Activated CD8-positive, alpha-beta memory T cell treated with anti-CD3 and anti-CD28 coated beads, Interleukin-2, amount 50 U/mL, for 1 hour (primary cell): ENCODE data around the gene TNS3.

Experiments
- DNase-seq: peaks from one replicate; pipeline ENCODE4 v3.0.0-alpha.2; 2020; ENCODE audit errors: extremely low read depth

Gene TNS3

DNA sequence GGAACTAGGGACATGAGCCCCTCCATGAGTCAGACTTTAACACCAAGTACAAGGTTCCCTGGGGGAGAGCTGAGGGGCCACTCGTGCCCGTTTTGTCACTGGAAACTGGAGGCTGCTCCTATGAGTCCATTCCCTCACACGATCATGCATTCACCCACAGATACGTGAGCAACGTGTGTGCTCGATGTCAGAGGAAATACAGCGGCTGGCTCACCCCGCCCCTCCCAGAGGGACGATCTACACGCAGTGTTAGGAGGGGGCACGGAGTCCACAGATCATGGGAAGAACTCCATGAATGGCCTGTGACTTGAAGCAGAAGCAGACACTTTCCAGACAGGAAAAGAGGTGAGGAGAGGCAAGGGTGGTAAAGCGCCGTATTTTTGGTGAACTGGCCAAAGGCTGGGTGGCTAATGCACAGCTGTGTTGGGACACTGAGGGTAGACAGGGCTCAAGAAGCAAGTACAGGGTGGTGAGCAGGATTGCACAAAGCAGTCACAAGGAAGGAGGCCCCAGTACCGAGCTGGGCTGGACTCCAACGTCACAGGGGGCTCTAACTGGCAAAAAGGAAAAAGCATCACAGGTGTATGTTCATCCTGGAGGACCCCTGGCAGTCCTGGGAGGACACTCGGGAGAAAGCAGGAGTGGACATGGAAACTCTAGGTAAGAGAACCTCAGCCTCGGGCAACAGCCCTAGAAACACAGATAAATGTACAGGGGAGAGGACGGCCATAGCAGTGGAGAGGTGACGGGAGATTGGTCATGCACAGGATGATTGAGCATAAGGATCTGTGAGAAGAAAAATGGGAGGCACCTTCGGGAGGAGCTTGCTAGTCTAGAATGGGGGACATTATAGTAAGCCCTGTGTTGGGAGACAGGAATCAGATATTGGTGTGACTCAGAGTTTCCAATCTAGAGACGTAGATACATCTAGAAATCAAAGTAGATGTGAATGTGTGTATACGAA is 41.2 kb downstream of the TNS3 start:
- no peak for DNase-seq

DNA sequence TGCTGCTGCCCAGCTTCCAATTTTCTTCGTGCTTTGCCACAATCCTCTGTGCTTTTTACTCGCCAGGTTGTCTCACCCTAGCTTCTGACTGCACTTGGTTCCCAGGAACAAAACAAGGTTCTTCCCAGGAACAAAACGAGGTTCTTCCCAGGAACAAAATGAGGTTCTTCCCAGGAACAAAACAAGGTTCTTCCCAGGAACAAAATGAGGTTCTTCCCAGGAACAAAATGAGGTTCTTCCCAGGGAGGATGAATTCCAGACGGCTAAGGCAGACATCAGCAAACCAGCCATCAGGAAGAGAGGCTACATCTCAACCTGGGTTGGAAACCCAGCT is 41.9 kb downstream of the TNS3 start:
- DNase-seq, result no peak

DNA sequence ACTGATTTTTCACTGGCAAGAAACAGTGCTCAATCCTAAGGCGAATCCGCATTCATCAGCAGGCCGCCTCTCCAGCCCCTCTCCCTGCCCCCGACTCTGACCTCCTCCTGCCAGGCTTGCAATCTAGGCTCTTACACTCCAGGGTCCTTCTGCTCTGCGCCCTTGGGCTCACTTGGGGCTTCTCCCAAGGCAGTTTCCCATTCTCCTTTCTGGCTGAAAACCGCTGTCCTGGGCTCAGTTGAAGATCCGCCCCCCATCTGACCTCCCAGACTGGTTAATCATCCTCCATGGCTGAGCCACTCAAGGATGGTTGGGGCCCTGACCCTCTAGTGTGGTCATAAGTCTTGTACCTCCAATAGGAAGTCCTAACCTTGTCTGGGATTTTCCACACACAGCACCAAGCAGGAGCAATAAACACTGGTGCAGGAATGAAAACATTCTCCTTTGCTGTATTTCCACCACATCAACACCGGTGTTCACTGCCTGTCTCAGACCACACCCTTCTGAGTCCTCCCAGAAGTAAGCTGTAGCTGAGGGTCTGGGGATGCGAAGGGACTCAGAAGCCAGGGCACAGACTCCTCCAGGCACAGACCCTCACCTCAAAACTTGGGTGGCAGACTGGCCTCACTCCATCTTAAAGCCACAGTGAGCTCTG is 42.4 kb downstream of the TNS3 start:
- DNase-seq, result no peak

DNA sequence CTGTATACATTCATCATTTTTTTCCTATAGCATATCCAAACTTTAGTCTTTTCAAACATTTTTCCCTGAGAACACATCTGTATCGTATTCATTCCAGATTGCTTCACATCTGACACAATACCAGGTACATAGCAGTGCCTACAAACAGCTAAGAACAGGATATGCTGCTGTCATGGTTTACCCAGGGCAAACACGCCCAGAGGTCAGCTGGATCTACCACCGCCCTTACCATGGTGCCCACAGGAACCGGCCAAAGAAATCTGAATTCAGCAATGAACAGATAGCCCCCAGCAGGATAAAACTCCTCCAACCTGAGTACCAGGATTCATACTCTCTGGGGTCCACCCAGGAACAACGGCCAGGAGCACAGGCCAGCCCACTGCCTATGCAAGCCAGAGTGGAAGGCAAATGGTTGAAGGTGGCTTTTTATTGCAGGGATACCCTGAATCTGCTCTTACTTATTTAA is 43.0 kb downstream of the TNS3 start:
- DNase-seq, result no peak

DNA sequence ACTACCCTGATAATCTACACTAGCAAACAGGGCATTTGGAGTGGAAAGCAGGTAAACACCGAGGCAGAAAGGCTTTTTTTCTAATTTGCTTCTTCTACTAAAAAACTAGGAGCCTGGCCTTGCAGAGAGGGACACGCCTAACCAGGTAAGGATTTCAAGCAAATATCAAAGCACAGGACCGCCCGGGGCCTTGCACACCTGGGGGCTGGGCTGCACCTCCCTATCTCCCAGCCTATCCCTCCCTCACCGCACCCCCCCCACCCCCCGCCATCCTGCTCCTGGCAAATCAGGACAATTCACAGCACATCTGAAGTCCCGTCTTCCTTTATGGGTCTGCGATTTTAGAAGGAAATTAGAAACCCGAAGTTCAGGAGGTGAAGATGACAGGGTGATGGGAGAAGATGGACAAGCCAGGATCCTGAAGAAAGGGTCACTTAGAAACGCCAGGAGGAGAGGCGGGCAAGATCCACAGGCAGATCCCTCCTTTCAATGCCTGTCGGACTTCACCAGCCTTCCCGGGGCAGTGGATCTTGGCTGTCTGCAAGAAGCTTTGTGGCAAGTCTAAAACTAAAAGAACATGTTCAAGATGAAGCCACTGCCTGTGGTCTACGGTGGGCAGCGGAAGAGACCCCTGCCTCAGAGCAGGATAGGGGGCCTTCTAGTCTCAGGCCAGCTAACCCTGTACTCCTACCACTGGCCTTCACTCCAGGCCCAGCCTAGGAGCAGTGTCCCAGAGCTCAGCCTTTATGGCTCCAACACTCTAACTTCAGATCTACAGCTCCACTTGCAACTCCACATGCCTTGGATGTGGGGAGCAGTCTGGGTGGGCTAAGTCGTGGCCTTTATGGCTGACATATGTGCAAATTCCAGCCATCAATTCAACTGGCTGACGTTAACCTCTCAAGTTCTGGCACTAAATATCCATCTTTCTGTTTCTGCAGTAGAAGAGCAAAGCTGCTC is 43.9 kb downstream of the TNS3 start:
- DNase-seq, result no peak

DNA sequence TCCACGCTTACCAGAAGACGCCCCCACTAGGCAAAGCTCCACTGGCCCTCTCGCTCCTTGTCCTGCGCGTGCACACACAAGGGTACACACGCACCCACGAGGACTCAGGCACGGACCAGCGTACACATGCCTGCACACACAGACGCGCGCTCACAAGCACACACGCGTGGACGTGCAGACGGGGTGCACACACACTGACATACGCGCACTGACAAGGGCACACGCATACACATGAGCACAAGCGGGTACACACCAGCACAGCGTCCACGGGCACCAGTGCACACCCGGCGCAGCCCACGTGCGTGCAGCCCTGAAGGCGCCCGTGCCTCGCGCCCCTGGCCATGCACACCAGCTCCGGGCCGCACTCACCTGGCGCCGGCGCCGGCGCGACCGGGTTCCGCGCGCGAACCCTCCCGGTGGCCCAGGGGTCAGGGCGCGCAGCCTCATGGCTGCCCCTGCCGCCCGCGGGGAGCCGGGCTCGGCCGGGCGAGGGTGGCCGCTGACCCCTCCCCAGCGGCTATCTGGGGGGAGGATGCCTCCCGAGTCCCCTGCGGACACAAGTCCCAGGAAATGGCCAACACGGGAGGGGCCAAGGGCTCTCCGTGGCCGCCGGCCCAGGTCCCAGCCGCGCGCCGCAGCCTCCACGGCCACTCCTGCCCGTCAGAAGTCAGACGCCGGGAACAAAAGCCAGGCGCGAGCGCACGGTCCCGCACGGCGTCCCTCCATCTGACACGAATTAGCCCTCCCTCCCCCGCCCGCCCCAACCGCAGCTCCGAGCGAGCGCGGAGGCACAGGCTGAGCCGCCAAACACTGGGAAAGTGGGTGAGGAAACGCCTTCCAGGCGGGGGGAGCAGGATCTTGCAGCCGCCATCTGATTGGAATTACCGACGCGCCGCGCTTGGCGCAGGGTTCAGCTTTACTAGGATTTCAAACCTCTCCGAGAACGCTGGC is 45.0 kb downstream of the TNS3 start:
- DNase-seq, result no peak

DNA sequence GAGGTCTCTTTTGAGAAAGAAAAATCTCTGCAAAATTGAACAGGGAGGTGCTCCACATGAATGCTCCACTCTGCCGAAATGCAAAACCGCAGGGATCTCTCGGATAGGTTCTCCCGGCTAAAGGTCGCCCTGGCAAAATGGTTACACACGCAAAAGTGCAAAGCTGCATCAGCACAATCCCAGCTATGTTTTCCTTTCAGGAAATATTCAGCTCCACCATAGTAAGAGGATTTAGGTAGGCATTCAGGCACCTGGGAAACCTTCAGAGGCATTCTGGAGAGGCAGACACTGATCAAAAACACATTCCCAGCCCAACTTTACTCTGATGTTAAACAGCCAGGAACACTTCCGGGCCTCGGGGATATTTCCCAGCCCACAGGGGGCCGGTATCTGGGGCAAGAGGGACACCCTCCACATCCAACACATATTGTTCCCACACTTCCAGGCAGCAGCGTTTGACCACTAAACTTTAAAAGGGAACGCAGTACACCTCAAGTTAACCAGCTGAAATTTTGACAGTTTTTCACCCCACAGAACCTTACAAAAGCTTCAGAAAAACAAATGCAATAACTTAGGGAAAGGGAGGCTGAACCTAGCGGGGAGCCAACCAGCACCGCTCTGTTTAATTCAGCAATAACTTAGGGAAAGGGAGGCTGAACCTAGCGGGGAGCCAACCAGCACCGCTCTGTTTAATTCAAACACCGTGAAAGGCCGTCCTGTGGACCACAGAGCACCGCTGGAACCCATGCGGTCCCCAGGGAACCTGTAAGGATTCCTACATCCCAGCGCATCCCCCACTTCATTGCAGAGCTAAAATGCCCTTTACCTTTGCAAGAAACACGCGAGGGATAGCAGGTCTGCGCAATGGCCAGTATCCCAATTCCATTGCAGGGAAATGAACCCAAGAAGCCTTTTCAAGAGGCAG is 45.9 kb downstream of the TNS3 start:
- no peak for DNase-seq

DNA sequence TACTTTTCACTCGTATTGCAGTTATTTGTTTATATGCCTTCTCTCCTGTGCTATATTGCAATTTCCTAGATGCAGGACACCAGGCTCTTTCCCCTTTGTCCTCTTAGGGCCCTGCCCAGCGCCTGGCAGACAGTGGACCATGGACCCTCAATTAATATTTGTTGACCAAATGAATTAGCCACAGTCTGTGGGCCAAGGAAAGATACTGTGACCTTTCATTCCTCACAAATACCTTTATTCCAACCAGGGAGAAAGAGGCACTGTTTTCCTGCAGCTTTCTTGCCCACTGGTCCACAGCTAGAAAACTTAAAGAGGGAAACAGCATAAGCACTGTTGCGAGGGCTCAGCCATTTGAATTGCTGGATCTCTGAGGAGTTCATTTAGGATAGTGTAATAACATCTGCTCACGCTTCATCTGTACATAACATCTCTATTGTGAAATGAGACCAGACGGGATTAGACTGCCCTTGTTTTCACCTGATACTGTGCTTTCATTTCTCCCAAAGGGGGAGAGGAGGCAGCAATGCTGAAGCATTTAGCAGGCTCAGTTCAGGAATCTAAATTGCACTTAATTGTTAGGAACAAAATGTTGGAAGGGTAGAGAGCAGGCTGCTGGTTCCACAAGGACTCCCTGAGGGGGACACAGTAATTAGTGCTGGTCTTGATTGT is 46.7 kb downstream of the TNS3 start:
- no peak for DNase-seq

DNA sequence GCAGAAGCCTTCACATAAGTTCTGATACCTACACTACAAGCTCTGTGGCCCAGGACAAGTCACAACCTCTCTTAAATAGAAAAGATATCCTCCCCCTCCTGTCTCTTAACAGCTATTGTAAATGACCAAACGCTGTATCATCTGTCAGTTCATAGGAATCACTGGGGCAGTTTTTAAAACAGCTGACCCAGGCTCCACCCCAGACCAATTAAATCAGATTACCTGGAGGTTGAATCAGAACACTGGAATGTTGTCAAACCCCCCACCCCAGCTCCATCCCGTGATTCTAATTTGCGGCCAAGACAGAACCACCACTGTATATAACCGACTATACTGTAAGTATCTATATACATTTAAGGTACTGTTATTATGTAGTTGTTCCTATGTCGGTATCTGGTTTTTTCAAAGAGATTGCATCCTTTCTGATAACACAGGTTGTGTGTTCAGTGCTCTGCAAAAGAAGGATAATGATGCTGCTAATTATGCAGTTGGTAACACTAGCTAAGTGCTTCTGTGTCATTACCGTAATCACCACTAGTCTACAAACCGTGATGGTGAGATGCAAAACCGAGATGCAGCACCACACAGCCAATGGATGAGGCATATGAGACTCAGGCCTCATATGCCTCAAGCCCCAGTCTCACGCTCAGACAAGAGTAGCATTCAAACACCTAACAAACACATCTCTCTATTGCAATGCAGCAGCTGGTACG is 47.4 kb downstream of the TNS3 start:
- DNase-seq, result no peak

DNA sequence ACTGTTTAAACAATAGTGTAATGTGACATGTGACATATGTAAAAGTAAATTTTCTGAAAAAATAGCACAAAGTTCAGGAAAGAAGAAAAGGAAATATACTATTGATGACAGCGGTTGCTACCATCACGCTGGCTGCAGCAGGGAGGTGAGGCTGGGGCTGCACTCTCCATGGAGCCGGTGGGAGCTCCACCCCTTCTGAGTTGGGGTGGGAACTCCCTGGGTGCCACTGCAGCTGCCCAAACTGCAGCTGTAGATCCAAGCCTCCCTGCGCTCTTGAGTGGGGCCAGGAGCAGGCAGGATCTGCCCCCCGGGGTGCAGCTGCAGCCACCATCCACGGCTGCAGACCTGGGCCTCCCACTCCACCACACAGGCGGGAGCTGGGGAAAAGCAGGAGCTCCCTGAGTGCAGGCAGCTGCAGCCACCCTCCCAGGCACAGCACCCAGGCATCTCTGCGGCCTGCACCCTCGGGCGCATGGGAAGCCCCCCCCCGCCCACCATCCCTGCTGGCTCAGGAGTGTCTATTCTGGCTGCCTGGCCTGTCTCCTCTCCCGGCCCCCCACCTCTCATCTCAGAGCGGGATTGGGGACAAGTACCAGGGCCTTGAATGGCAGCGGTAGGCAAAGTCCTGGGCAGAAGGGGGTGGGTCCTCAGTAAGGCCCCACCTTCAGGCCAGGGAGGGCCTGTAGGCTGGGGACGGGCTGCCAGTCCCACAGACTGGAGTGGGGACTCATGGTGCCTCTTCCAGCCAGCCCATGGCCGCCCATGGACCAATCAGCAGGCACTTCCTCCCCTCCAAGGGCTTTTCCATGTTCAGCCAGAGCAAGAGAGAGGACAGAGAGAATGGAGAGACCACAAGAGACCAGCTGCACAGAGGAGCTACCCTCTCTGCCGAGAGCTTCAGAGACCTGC is 50.1 kb downstream of the TNS3 start:
- DNase-seq, result no peak

DNA sequence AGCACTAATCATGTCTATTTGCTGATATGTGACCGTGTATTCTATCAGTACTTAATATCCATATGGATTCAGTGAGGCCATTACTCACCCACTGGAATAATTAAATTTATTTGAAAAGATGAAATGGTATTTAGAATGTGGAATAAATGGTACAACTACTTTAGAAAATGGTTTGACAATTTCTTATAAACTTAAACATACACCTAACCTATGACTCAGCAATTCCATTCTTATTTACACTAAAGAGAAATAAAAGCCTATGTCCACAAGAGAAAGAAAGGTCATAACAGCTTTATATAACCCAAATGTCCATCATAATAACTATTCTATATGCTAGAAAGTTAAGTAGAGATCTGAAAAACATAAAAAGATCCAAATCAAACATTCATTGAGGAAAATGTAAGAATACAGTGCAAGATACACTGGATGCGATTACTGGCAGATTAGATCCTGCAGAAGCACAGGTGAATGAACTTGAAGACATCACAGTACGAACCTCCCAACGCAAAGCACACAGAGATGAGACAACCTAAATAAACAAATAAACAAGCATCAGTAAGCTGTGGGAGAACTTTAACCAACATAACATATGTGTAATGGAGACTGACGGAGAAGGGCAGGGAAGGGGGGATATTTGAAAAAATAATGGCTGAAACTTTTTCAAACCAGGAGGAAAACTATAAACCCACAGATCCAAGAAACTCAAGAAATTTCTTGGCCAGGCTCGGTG is 51.9 kb downstream of the TNS3 start:
- no peak for DNase-seq

DNA sequence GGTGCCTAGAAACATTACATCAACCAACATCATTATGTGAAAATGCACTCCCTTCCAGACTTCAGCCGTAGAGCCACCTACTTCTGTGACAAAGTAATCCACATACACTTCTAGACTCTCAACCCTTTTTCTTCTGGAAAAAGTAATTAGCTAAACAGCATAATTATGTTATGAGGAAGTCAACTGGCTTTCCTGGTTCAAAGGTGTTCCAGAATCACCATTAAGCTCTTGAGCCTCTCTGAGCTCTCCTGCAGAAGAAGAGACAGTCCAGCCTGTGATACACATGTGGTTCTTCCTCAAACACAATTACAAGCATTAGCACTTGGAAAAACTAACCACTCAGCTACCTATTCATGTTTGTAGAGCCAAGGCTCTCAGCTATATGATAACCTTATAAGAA is 52.5 kb downstream of the TNS3 start:
- no peak for DNase-seq

DNA sequence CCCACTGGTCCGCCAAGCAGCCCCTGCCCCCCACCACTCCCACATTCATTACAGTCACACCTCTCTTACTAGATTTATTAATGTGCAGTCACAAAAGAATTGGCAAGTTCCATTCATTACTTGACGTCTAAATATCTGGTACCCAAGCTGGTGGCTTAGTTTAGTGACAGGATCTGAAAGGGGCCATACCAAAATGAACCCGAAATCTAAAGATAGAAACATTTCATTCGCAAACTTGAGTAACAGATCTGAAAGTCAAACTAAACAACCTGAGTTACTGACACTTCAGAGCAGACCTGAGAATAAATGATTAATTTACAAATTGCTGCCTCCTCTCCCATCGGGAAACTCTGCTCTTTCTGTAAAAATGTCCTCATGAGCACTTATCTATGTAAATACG is 53.4 kb downstream of the TNS3 start:
- DNase-seq, result no peak

DNA sequence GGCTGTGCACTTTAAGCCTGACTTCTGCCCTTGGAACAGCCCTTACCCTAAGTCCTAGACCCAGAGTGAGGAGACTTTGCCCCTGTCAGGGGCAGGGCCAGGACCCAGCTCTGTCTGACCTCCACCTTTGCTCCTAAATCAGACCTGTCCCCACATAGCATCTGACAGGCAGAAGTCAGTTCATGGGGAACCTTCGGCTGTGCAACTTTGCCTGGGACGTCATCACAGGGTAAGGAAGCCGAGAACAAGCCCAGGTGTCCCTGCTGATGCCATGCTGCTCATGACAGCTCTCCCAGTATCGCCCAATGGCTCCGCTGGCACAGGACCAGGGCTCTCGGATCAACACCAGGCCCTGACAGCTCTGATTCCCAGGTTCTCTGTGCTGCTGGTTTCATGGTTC is 55.4 kb downstream of the TNS3 start:
- no peak for DNase-seq

DNA sequence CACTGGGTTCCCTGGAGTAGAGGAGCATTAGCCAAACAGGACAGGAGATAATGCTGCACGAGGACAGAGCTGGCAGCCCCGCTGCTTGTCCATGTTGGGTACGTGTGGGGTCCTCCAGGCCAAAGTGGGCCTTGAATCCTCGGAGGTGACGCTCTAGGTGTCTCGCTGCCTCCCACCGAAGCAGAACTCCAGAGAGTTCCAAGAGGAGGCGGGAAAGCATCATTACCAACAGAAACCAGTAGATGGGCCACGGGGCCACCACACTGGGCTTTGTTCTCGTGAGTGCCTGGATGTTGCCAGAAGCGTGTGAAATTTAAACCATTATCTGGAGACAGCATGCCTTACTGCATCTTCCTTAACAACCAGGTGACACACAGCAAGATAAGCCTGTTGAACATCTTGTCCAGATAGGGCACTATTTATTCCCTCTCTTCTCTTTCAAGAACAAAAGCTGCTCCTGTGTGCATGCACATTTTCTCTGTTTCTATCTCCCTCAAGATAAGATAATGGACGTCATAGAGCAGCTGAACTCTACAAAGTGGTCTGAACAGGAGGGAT is 56.8 kb downstream of the TNS3 start:
- DNase-seq, result no peak

DNA sequence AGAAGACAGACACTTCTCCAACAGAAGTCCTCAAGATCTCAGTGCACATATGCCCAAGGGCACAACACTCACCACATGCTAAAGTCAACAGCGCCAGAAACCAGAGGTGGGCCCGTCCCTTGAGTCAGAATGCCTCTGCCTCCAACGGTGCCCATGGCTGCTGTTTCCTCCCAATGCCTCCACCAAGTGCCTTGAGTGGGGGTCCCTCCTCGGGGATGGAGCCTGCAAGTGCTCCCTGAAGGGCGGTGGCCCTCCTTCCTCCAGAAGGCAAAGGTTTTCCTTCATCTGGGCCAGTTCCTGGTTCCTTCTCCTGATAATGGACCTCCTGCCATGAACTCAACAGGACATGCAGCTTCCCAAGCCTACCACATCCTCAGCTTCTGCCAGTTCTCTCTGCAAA is 58.5 kb downstream of the TNS3 start:
- no peak for DNase-seq
